ENCODE data around the gene UNC13D.
"Not testable (repeated sequence)": the region's sequence is repeated elsewhere in the genome, so short reads cannot be mapped to it uniquely, and the experiment has no call there.

Gene UNC13D

GRCh38 chr17:75874323-75875181 is 30.3 kb upstream of the UNC13D start:
- no peak for DNase-seq

- no peak for DNase-seq
Observed at GRCh38 chr17:75873587-75874322, 29.6 kb upstream of the UNC13D start.

- no peak for DNase-seq
Observed at GRCh38 chr17:75872434-75873351, 28.5 kb upstream of the UNC13D start.

- DNase-seq, result not testable (repeated sequence)
Observed at GRCh38 chr17:75870228-75870627, 26.0 kb upstream of the UNC13D start.

- DNase-seq, result no peak
Observed at GRCh38 chr17:75869282-75870141, 25.3 kb upstream of the UNC13D start.

- DNase-seq, result not testable (repeated sequence)
Observed at GRCh38 chr17:75868730-75869281, 24.6 kb upstream of the UNC13D start.

GRCh38 chr17:75865404-75866188 is 21.4 kb upstream of the UNC13D start:
- not testable (repeated sequence) for DNase-seq

GRCh38 chr17:75864887-75865286 is 20.7 kb upstream of the UNC13D start:
- DNase-seq, result not testable (repeated sequence)

GRCh38 chr17:75864448-75864871 is 20.3 kb upstream of the UNC13D start:
- peak; percentile 57 to 62 for DNase-seq

- DNase-seq, result no peak
Observed at GRCh38 chr17:75861927-75862317, 17.7 kb upstream of the UNC13D start.

- not testable (repeated sequence) for DNase-seq
Observed at GRCh38 chr17:75859358-75859757, 15.2 kb upstream of the UNC13D start.

- DNase-seq, result peak in 1 of 2 experiments; percentile 68
Observed at GRCh38 chr17:75856062-75856756, 12.0 kb upstream of the UNC13D start.

GRCh38 chr17:75855310-75856061 is 11.3 kb upstream of the UNC13D start, which contains the start of gene WBP2:
TSS of gene WBP2 (minus strand) at chr17:75855335. CDS start at chr17:75855297, 38 bp downstream.
- DNase-seq, result peak; percentile 97 to 98

- no peak for DNase-seq
Observed at GRCh38 chr17:75854881-75855309, 10.7 kb upstream of the UNC13D start.

- no peak for DNase-seq
Observed at GRCh38 chr17:75854101-75854748, 10.0 kb upstream of the UNC13D start.

GRCh38 chr17:75853433-75853832 is 9.2 kb upstream of the UNC13D start:
- DNase-seq, result no peak

GRCh38 chr17:75851693-75851991 is 7.4 kb upstream of the UNC13D start:
- DNase-seq, result not testable (repeated sequence)

- DNase-seq, result no peak
Observed at GRCh38 chr17:75850928-75851692, 6.9 kb upstream of the UNC13D start.
